GM21786 (cell line): Measurements from ENCODE around the gene CYB561D2.
"Not testable (repeated sequence)": the region's sequence is repeated elsewhere in the genome, so short reads cannot be mapped to it uniquely, and the experiment has no call there.

ENCODE experiments used
- ATAC-seq: cut with Tn5 transposase; IDR thresholded peaks from one replicate; pipeline ENCODE4 v1.9.1; 2021; ENCODE audit not compliant: unreplicated experiment

The CYB561D2 gene

GRCh38 chr3:50350527-50351322, at the start of gene CYB561D2, which contains the start of gene NPRL2:
TSS of gene CYB561D2 (plus strand) at chr3:50350862. CDS start at chr3:50351434, 572 bp downstream.
TSS of gene NPRL2 (minus strand) at chr3:50350775. CDS start at chr3:50350652, 123 bp downstream.
- peak; percentile 85 for ATAC-seq

GRCh38 chr3:50302095-50303012, 48.3 kb upstream of the CYB561D2 start:
- ATAC-seq: no peak

- ATAC-seq: no peak
These were observed 47.4 kb upstream of the CYB561D2 start, which contains the start of gene HYAL1 for GRCh38 chr3:50303013-50303815. TSS of gene HYAL1 (minus strand) at chr3:50303574. CDS start at chr3:50302956, 618 bp downstream.

GRCh38 chr3:50304601-50305000, 46.1 kb upstream of the CYB561D2 start:
- no peak for ATAC-seq

GRCh38 chr3:50312041-50312440, 38.6 kb upstream of the CYB561D2 start:
- not testable (repeated sequence) for ATAC-seq

GRCh38 chr3:50314342-50314741, 36.3 kb upstream of the CYB561D2 start:
- no peak for ATAC-seq

GRCh38 chr3:50314816-50315215, 35.8 kb upstream of the CYB561D2 start:
- ATAC-seq: no peak

GRCh38 chr3:50316657-50317242, 33.9 kb upstream of the CYB561D2 start:
- ATAC-seq: no peak

- no peak for ATAC-seq
These were observed 33.4 kb upstream of the CYB561D2 start for GRCh38 chr3:50317300-50317699.

- no peak for ATAC-seq
These were observed 32.5 kb upstream of the CYB561D2 start for GRCh38 chr3:50318163-50318562.

- ATAC-seq: no peak
These were observed 32.0 kb upstream of the CYB561D2 start for GRCh38 chr3:50318615-50319014.

- no peak for ATAC-seq
These were observed 31.3 kb upstream of the CYB561D2 start for GRCh38 chr3:50319181-50319893.

GRCh38 chr3:50319894-50320625, 30.6 kb upstream of the CYB561D2 start:
- no peak for ATAC-seq

GRCh38 chr3:50320853-50321335, 29.8 kb upstream of the CYB561D2 start:
- peak; percentile 46 for ATAC-seq

- ATAC-seq: peak; percentile 90
These were observed 29.1 kb upstream of the CYB561D2 start for GRCh38 chr3:50321336-50322114.

- ATAC-seq: no peak
These were observed 28.6 kb upstream of the CYB561D2 start for GRCh38 chr3:50322115-50322385.

GRCh38 chr3:50322386-50323091, 28.1 kb upstream of the CYB561D2 start, which contains the start of gene HYAL2:
TSS of gene HYAL2 (minus strand) at chr3:50322745. CDS start at chr3:50320489, 2,256 bp downstream.
- no peak for ATAC-seq
